Measurements from ENCODE around the gene PECR.
"Not testable (repeated sequence)": the region's sequence is repeated elsewhere in the genome, so short reads cannot be mapped to it uniquely, and the experiment has no call there.

PECR gene

DNA sequence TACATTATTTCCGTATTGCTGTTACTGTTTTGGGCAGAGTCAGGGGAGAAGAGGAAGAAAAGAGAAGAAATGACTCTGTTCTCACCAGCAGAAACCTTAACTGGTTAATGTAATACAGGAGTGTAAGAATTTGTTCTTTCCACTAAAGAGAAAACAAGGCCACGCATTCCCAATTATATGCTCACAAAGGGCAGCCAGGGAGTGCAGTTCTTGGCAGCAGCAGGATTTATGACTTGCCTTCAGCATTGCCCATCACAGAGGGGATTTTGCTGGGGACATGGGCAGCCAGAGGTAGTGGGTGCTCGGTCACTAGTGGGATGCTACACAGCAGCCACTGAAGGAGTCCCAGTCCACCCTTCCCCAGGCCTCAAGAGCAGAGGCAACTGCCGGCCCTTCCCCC lies 86.7 kb downstream of the PECR start:
- no peak for DNase-seq (ENCODE audit: low spot score)
- TF ChIP-seq, protein P1, sequence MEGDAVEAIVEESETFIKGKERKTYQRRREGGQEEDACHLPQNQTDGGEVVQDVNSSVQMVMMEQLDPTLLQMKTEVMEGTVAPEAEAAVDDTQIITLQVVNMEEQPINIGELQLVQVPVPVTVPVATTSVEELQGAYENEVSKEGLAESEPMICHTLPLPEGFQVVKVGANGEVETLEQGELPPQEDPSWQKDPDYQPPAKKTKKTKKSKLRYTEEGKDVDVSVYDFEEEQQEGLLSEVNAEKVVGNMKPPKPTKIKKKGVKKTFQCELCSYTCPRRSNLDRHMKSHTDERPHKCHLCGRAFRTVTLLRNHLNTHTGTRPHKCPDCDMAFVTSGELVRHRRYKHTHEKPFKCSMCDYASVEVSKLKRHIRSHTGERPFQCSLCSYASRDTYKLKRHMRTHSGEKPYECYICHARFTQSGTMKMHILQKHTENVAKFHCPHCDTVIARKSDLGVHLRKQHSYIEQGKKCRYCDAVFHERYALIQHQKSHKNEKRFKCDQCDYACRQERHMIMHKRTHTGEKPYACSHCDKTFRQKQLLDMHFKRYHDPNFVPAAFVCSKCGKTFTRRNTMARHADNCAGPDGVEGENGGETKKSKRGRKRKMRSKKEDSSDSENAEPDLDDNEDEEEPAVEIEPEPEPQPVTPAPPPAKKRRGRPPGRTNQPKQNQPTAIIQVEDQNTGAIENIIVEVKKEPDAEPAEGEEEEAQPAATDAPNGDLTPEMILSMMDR (IDR thresholded peaks at IDR 0.05; ENCODE audit: extremely low read depth, insufficient read depth, missing control alignments) = no peak
- in situ Hi-C loops (cut with MboI; ENCODE audit: low pct_unique_long_range_greater_than_20kb, low sequenced_read_pairs, unreplicated experiment) = no loop called here

DNA sequence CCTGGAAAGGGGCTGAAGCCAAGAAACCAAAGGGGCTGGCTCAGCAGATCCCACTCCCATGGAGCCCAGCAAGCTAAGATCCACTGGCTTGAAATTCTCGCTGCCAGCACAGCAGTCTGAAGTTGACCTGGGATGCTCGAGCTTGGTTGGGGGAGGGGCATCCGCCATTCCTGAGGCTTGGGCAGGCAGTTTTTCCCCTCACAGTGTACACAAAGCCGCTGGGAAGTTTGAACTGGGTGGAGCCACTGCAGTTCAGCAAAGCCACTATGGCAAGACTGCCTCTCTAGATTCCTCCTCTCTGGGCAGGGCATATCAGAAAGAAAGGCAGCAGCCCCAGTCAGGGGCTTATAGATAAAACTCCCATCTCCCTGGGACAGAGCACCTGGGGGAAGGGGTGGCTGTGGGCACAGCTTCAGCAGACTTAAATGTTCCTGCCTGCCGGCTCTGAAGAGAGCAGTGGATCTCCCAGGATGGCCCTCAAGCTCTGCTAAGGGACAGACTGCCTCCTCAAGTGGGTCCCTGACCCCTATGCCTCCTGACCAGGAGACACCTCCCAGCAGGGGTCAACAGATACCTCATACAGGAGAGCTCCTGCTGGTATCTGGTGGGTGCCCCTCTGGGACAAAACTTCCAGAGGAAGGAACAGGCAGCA lies 92.9 kb downstream of the PECR start:
- DNase-seq (ENCODE audit: low spot score); in situ Hi-C loops (cut with MboI; ENCODE audit: low pct_unique_long_range_greater_than_20kb, low sequenced_read_pairs, unreplicated experiment): not testable (repeated sequence)
